ENCODE data around the gene ADAMTS2.

DNA sequence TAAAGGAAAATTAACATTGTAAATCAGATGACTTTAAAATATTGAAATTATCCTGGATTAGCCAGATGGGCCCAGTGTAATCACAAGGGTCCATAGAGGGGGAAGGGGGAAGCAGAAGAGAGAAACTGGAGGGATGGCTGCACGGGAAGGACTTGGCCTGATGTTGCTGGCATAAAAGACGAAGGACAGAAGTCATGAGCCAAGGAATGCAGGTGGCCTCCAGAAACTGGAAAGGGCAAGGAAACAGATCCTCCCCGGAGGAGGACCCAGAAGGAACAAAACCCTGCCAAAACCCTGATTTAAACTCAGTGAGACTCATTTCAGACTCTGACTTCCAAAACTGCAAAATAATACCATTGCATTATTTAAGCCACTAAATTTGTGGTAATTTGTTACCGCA lies 100.2 kb downstream of the ADAMTS2 start:
- TF ChIP-seq, protein P1, sequence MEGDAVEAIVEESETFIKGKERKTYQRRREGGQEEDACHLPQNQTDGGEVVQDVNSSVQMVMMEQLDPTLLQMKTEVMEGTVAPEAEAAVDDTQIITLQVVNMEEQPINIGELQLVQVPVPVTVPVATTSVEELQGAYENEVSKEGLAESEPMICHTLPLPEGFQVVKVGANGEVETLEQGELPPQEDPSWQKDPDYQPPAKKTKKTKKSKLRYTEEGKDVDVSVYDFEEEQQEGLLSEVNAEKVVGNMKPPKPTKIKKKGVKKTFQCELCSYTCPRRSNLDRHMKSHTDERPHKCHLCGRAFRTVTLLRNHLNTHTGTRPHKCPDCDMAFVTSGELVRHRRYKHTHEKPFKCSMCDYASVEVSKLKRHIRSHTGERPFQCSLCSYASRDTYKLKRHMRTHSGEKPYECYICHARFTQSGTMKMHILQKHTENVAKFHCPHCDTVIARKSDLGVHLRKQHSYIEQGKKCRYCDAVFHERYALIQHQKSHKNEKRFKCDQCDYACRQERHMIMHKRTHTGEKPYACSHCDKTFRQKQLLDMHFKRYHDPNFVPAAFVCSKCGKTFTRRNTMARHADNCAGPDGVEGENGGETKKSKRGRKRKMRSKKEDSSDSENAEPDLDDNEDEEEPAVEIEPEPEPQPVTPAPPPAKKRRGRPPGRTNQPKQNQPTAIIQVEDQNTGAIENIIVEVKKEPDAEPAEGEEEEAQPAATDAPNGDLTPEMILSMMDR (IDR thresholded peaks at IDR 0.05; ENCODE audit: insufficient read depth, low read depth, low read length), result no peak
- no peak for TF ChIP-seq EZH2 (IDR thresholded peaks at IDR 0.05; ENCODE audit: insufficient read depth, low read length)

All from astrocyte (in vitro differentiated cells and primary cell).